GM12878 (cell line): ENCODE measurements around the gene FHOD3. TPM values are rescaled to one million over a fixed set of nuclear protein-coding genes. Genes with fewer than 3 reads are reported as not detected.

Source experiments
- ATAC-seq: fragments of 200-7000 bp; cut with Tn5 transposase; 3 replicates; pipeline ENCODE4 v1.9.1; 2020; ENCODE audit warnings: mild to moderate bottlenecking, moderate library complexity
- BruUV-seq: library from RNA; stranded (reverse); fragments of 400-500 nt; replicated peaks from 2 replicates; lab custom pipeline; 2021; lab: Mats Ljungman, UMichigan
- CTCF ChIA-PET: fragments of 300-600 bp; sonication (Branson Sonifier 250); formaldehyde crosslinking; extraction: SDS; loops from one replicate; lab custom pipeline; 2021; ENCODE audit warnings: inconsistent platforms; lab: Yijun Ruan, JAX
- POLR2A ChIA-PET: fragments of 350-600 bp; formaldehyde crosslinking; extraction: SDS; loops from one replicate; lab custom pipeline; 2021; ENCODE audit warnings: inconsistent platforms; lab: Charles Lee
- RAD21 ChIA-PET: fragments of 300-600 bp; sonication (Branson Sonifier 250); formaldehyde crosslinking; loops from one replicate; lab custom pipeline; 2023; ENCODE audit warnings: antibody characterized with exemption; ENCODE audit not compliant: unreplicated experiment; lab: Charles Lee
- SMC1A ChIA-PET: fragments of 300-600 bp; sonication (Branson Sonifier 250); formaldehyde crosslinking; loops from one replicate; lab custom pipeline; 2023; ENCODE audit not compliant: unreplicated experiment, uncharacterized antibody; lab: Charles Lee
- DNase-seq: peaks from one replicate; pipeline ENCODE4 v3.0.0-alpha.2; 2011; ENCODE audit warnings: low read depth, low spot score
- FAIRE-seq: peaks from 3 replicates; lab custom pipeline; 2011; peaks lifted over from hg19 to GRCh38; lab: Jason Lieb, UNC
- H2AFZ ChIP-seq: 2 replicates; pipeline ENCODE4 v1.6.0; 2011; ENCODE audit warnings: low read depth, low read length, control low read depth; ENCODE audit not compliant: control insufficient read depth
- H3K27ac ChIP-seq: 2 replicates; pipeline ENCODE4 v1.5.1; 2011; ENCODE audit warnings: control low read depth; ENCODE audit not compliant: control insufficient read depth, insufficient read depth
- H3K27me3 ChIP-seq, 2 experiments: replicated peaks in 1 of 2; 2 replicates each; pipeline versions ENCODE4 v1.6.0 to v1.6.1; 2011; ENCODE audit warnings: low read length in 1 of 2; ENCODE audit not compliant: control insufficient read depth in 2 of 2, insufficient read depth in 2 of 2
- H3K36me3 ChIP-seq, 2 experiments: 2 replicates each; pipeline ENCODE4 v1.5.1; 2011; ENCODE audit warnings: low read length in 1 of 2; ENCODE audit not compliant: control insufficient read depth in 2 of 2, insufficient read depth in 2 of 2
- H3K4me1 ChIP-seq: 2 replicates; pipeline ENCODE4 v1.6.1; 2011; ENCODE audit warnings: mild to moderate bottlenecking, low read length, moderate library complexity, mixed read lengths; ENCODE audit not compliant: control insufficient read depth, insufficient read depth
- H3K4me2 ChIP-seq: 2 replicates; pipeline ENCODE4 v1.6.0; 2011; ENCODE audit warnings: control low read depth; ENCODE audit not compliant: control insufficient read depth, insufficient read depth
- H3K4me3 ChIP-seq: fragments of 200-600 bp; sonication (generic); 2 replicates; pipeline ENCODE4 v1.5.1; 2016
- H3K79me2 ChIP-seq: 2 replicates; pipeline ENCODE4 v1.6.0; 2011; ENCODE audit warnings: low read length; ENCODE audit not compliant: control insufficient read depth, insufficient read depth
- H3K9ac ChIP-seq: 2 replicates; pipeline ENCODE4 v1.8.0; 2011; ENCODE audit warnings: low read length, control low read depth, mixed read lengths; ENCODE audit not compliant: control insufficient read depth, insufficient read depth
- H3K9me3 ChIP-seq: replicated peaks from 3 replicates; pipeline ENCODE4 v1.5.1; 2011; ENCODE audit warnings: mild to moderate bottlenecking, low read length; ENCODE audit not compliant: control insufficient read depth, insufficient read depth
- H4K20me1 ChIP-seq: 2 replicates; pipeline ENCODE4 v1.6.0; 2011; ENCODE audit not compliant: control insufficient read depth, insufficient read depth
- EZH2 ChIP-seq: IDR thresholded peaks from 2 replicates; pipeline ENCODE4 v1.6.1; 2012; ENCODE audit warnings: low read depth, mild to moderate bottlenecking, control low read depth, inconsistent platforms, low read length, borderline replicate concordance; ENCODE audit not compliant: control insufficient read depth
- IRF4 ChIP-seq: IDR thresholded peaks from 2 replicates; pipeline ENCODE4 v1.6.1; 2011; ENCODE audit warnings: low read depth, low read length
- KLF5 ChIP-seq: fragments of 450-650 bp; IDR thresholded peaks from 2 replicates; pipeline ENCODE4 v1.6.1; 2014; ENCODE audit warnings: mild to moderate bottlenecking; ENCODE audit not compliant: partially characterized antibody
- LARP7 ChIP-seq: fragments of 450-650 bp; IDR thresholded peaks from 2 replicates; pipeline ENCODE4 v1.6.1; 2017; ENCODE audit warnings: mild to moderate bottlenecking
- NBN ChIP-seq: fragments of 450-650 bp; IDR thresholded peaks from 2 replicates; pipeline ENCODE4 v1.6.1; 2016
- POLR2A ChIP-seq: IDR thresholded peaks from 2 replicates; pipeline ENCODE4 v1.6.1; 2011; ENCODE audit warnings: low read depth, mild to moderate bottlenecking, low read length
- POU2F2 ChIP-seq: IDR thresholded peaks from 3 replicates; pipeline ENCODE4 v1.6.1; 2011; ENCODE audit warnings: low read depth, mild to moderate bottlenecking, low read length, borderline replicate concordance
- RB1 ChIP-seq: fragments of 450-650 bp; formaldehyde crosslinking; IDR thresholded peaks from 2 replicates; pipeline ENCODE4 v1.6.1; 2017; ENCODE audit warnings: mild to moderate bottlenecking, borderline replicate concordance
- WRNIP1 ChIP-seq: IDR thresholded peaks from 2 replicates; pipeline ENCODE4 v1.6.1; 2011; ENCODE audit warnings: low read depth, low read length, improper control_type of control experiment, borderline replicate concordance
- ZBED1 ChIP-seq: IDR thresholded peaks from 2 replicates; pipeline ENCODE4 v1.6.1; 2016; ENCODE audit warnings: borderline replicate concordance
- WGBS: methylation state at CpG from one replicate; pipeline ENCODE4 v1.1.6; 2016; ENCODE audit warnings: low lambda C conversion rate; ENCODE audit not compliant: insufficient replicate concordance, insufficient coverage; ENCODE audit errors: missing lambda C conversion rate; 5-methylcytosine and 5-hydroxymethylcytosine counted together
- in situ Hi-C: fragments of 300-500 bp; cut with MboI; formaldehyde crosslinking; loops from 9 replicates; pipeline ENCODE4 v1.14.3; 2018; ENCODE audit warnings: mixed read lengths
- intact Hi-C: fragments of 100-400 bp; cut with micrococcal nuclease; formaldehyde crosslinking; loops from one replicate; pipeline ENCODE4 v1.14.2; 2022; ENCODE audit not compliant: unreplicated experiment
- polyA plus RNA-seq, 11 experiments: library from polyadenylated mRNA; depleted of rRNA in 4 of 11; unstranded in 6 of 11; stranded (reverse) in 5 of 11; fragments of >200 nt; fragmentation: Nextera tagmentation in 4 of 11; fragmentation: Illumina TruSeq in 1 of 11; extraction: Ambion mirVana in 4 of 11; extraction: Trizol in 1 of 11; gene quantifications; 1 replicate in 1 of 11; 2 replicates in 10 of 11; pipeline versions ENCODE4 v1.2.1 to v1.2.3, GENCODE V29; 2011 to 2016; ENCODE audit warnings: inconsistent platforms in 2 of 11, missing spikeins in 2 of 11, low read depth in 1 of 11
- total RNA-seq, 4 experiments: library from RNA; depleted of rRNA in 3 of 4; stranded (reverse); fragments of >200 nt in 3 of 4; fragmentation: Illumina TruSeq in 1 of 4; extraction: Trizol in 1 of 4; gene quantifications; 2 replicates each; pipeline versions ENCODE4 v1.2.1 to v1.2.3, GENCODE V29; 2013 to 2021
- TF ChIP-seq, protein P1 (sequence below): IDR thresholded peaks from 2 replicates; pipeline ENCODE4 v1.6.1; 2012; ENCODE audit warnings: low read depth, low read length, improper control_type of control experiment
- TF ChIP-seq, protein P2 (sequence below): fragments of 450-650 bp; IDR thresholded peaks from 2 replicates; pipeline ENCODE4 v1.6.1; 2016; ENCODE audit warnings: mild to moderate bottlenecking
- TF ChIP-seq, protein P3 (sequence below): fragments of 450-650 bp; IDR thresholded peaks from 2 replicates; pipeline ENCODE4 v1.6.1; 2014; ENCODE audit warnings: mild to moderate bottlenecking

FHOD3 gene
- total and polyA plus RNA-seq, 10 of the 15 experiments (the other 5 are each of a cell fraction or from before 2014, with no cell fraction given): 0.77 to 26.7 (median 10.4) TPM

DNA sequence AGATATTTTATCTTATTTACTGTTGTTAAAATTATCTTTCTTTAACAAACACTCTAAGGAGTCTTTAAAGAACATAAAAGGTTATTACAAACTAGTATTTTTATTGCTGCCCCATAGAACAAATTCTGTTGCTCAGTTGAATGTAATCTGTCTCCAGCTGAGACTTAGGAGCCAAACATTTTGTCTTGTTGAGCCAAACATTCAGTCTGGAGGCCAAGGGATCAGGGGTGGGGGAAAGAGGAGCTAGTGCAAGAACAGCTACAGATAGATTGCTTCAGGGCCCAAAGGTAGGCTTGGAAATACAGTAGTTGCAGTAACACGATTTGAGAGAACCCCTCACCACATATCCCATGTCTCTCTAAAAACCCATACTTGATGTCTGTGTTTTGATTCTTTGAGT is 480.1 kb downstream of the FHOD3 start (continued):
- TF ChIP-seq EZH2: no peak
- no peak for TF ChIP-seq KLF5

DNA sequence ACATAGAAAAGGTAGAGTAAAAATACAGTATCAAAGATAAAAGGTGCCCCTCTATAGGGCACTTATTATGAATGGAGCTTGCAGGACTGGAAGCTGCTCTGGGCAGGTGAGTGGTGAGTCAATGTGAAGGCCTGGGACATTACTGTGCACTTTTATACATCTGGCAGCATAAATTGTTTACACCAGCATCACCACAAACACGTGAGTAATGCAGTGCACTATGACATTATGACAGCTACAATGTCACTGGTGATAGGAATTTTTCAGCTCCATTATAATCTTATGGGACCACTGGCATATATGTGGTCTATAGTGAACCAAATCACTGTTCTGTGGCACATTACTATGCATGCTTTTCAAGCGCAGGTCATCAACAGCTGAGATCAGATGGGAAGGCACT is 483.2 kb downstream of the FHOD3 start:
- no peaks in the 10 kb centered on the region for H3K27me3 ChIP-seq
- TF ChIP-seq WRNIP1: no peak
- no peak for TF ChIP-seq IRF4
- TF ChIP-seq POLR2A: no peak
- no peak for TF ChIP-seq NBN
- TF ChIP-seq, protein P1, sequence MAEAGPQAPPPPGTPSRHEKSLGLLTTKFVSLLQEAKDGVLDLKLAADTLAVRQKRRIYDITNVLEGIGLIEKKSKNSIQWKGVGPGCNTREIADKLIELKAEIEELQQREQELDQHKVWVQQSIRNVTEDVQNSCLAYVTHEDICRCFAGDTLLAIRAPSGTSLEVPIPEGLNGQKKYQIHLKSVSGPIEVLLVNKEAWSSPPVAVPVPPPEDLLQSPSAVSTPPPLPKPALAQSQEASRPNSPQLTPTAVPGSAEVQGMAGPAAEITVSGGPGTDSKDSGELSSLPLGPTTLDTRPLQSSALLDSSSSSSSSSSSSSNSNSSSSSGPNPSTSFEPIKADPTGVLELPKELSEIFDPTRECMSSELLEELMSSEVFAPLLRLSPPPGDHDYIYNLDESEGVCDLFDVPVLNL: no peak
- no peak for TF ChIP-seq RB1
- no peak for TF ChIP-seq POU2F2
- TF ChIP-seq ZBED1: no peak
- TF ChIP-seq, protein P2, sequence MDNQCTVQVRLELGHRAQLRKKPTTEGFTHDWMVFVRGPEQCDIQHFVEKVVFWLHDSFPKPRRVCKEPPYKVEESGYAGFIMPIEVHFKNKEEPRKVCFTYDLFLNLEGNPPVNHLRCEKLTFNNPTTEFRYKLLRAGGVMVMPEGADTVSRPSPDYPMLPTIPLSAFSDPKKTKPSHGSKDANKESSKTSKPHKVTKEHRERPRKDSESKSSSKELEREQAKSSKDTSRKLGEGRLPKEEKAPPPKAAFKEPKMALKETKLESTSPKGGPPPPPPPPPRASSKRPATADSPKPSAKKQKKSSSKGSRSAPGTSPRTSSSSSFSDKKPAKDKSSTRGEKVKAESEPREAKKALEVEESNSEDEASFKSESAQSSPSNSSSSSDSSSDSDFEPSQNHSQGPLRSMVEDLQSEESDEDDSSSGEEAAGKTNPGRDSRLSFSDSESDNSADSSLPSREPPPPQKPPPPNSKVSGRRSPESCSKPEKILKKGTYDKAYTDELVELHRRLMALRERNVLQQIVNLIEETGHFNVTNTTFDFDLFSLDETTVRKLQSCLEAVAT: no peak
- TF ChIP-seq, protein P3, sequence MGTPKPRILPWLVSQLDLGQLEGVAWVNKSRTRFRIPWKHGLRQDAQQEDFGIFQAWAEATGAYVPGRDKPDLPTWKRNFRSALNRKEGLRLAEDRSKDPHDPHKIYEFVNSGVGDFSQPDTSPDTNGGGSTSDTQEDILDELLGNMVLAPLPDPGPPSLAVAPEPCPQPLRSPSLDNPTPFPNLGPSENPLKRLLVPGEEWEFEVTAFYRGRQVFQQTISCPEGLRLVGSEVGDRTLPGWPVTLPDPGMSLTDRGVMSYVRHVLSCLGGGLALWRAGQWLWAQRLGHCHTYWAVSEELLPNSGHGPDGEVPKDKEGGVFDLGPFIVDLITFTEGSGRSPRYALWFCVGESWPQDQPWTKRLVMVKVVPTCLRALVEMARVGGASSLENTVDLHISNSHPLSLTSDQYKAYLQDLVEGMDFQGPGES: no peak
- no peak for TF ChIP-seq LARP7
- H3K4me3 ChIP-seq: no peak overlapping the region
- H4K20me1 ChIP-seq: no peaks in the 10 kb centered on the region
- DNase-seq: no peak
- CTCF ChIA-PET: no interaction called here
- no peaks in the 10 kb centered on the region; a peak in 1 of 4 replicates for H3K36me3 ChIP-seq
- H3K27ac ChIP-seq: no peak overlapping the region
- intact Hi-C loops (no loop called here), in situ Hi-C loops (no loop called here)
- no peak overlapping the region for H3K9ac ChIP-seq
- no peaks in the 10 kb centered on the region for H3K9me3 ChIP-seq
- 95% methylated on average over 2 of the region's 2 CpGs for WGBS
- POLR2A ChIA-PET: interaction anchor here (0.6 kb wide), 1 partner anchor 784 kb away, joined by 4 read pairs; no protein-coding TSS in a partner anchor
- SMC1A ChIA-PET: interaction anchor here (0.8 kb wide), 1 partner anchor 93 kb away, joined by 3 read pairs; no protein-coding TSS in a partner anchor
- no peak overlapping the region for H3K4me2 ChIP-seq
- H2AFZ ChIP-seq: no peak overlapping the region
- H3K4me1 ChIP-seq: no peaks in the 10 kb centered on the region
- RAD21 ChIA-PET: no interaction called here
- ATAC-seq: no peak
- FAIRE-seq: no peak
- no TSS peak for BruUV-seq
- H3K79me2 ChIP-seq: no peaks in the 10 kb centered on the region
